HepG2 (cell line): ENCODE measurements around the gene BTBD3. TPM values are rescaled to one million over a fixed set of nuclear protein-coding genes. Genes with fewer than 3 reads are reported as not detected.

Experiments used
- ATAC-seq: fragments of 200-7000 bp; cut with Tn5 transposase; 3 replicates; pipeline ENCODE4 v1.9.1; 2020; ENCODE audit warnings: mild to moderate bottlenecking, moderate library complexity
- BruUV-seq: library from RNA; stranded (reverse); fragments of 400-500 nt; replicated peaks from 2 replicates; lab custom pipeline; 2021; lab: Mats Ljungman, UMichigan
- CTCF ChIA-PET: fragments of 300-600 bp; formaldehyde crosslinking; extraction: SDS; loops from one replicate; lab custom pipeline; 2021; ENCODE audit warnings: low total read pairs, inconsistent platforms, low intra/inter-chr PET ratio; lab: Yijun Ruan, JAX
- POLR2A ChIA-PET: fragments of 350-600 bp; sonication (Branson Sonifier 250); formaldehyde crosslinking; loops from one replicate; lab custom pipeline; 2020; ENCODE audit warnings: antibody characterized with exemption, inconsistent platforms; lab: Yijun Ruan, JAX
- DNase-seq: peaks from one replicate; pipeline ENCODE4 v3.0.0-alpha.2; 2015; ENCODE audit warnings: low spot score
- FAIRE-seq: peaks from 3 replicates; lab custom pipeline; 2011; peaks lifted over from hg19 to GRCh38; lab: Jason Lieb, UNC
- H2AFZ ChIP-seq: one replicate; pipeline ENCODE4 v1.6.1; 2011; ENCODE audit warnings: low read length, inconsistent platforms
- H3K27ac ChIP-seq: fragments of 300-600 bp; 3 replicates; pipeline ENCODE4 v1.8.0; 2011; ENCODE audit warnings: mixed run types, mild to moderate bottlenecking, mixed read lengths, low read length, inconsistent platforms; ENCODE audit not compliant: insufficient read depth; ENCODE audit errors: extremely low read length
- H3K27me3 ChIP-seq, 2 experiments: fragments of 200-600 bp in 1 of 2; 2 replicates in 1 of 2; 3 replicates in 1 of 2; pipeline versions ENCODE4 v1.6.0 to v1.8.0; 2011; ENCODE audit warnings: low read length in 2 of 2, mild to moderate bottlenecking in 2 of 2, moderate library complexity in 2 of 2, inconsistent platforms in 1 of 2; ENCODE audit not compliant: insufficient read depth in 2 of 2, control insufficient read depth in 1 of 2
- H3K36me3 ChIP-seq, 2 experiments: fragments of 200-600 bp in 1 of 2; replicated peaks in 1 of 2; 2 replicates in 1 of 2; 3 replicates in 1 of 2; pipeline versions ENCODE4 v1.5.1 to v1.8.0; 2011; ENCODE audit warnings: low read length in 2 of 2, inconsistent platforms in 1 of 2; ENCODE audit not compliant: insufficient read depth in 2 of 2, control insufficient read depth in 1 of 2
- H3K4me1 ChIP-seq: 2 replicates; pipeline ENCODE4 v1.5.1; 2012; ENCODE audit warnings: low read length, inconsistent platforms; ENCODE audit not compliant: insufficient read depth
- H3K4me2 ChIP-seq: 2 replicates; pipeline ENCODE4 v1.6.0; 2011; ENCODE audit warnings: low read depth, low read length, inconsistent platforms
- H3K4me3 ChIP-seq, 3 experiments: fragments of 200-600 bp in 1 of 3; sonication (generic), shearing (Covaris generic) in 1 of 3; replicated peaks in 1 of 3; 2 replicates each; pipeline ENCODE4 v1.5.1; 2011 to 2016; ENCODE audit warnings: low read length in 3 of 3, inconsistent platforms in 2 of 3, low read depth in 2 of 3, mild to moderate bottlenecking in 2 of 3, control low read depth in 1 of 3, mixed read lengths in 1 of 3; ENCODE audit not compliant: insufficient read depth in 1 of 3
- H3K79me2 ChIP-seq: one replicate; pipeline ENCODE4 v1.6.1; 2011; ENCODE audit warnings: low read length, inconsistent platforms; ENCODE audit not compliant: insufficient read depth
- H3K9ac ChIP-seq: 2 replicates; pipeline ENCODE4 v1.6.0; 2011; ENCODE audit warnings: mild to moderate bottlenecking, low read depth, low read length, inconsistent platforms; ENCODE audit not compliant: insufficient read depth
- H3K9me3 ChIP-seq: 2 replicates; pipeline ENCODE4 v1.5.1; 2012; ENCODE audit warnings: mild to moderate bottlenecking, low read length
- H4K20me1 ChIP-seq: 2 replicates; pipeline ENCODE4 v1.6.0; 2011; ENCODE audit warnings: inconsistent platforms, mild to moderate bottlenecking, low read length, moderate library complexity; ENCODE audit not compliant: insufficient read depth
- KLF16 ChIP-seq, 2 experiments: sonication (generic) in 1 of 2; formaldehyde crosslinking in 1 of 2; IDR thresholded peaks; 2 replicates each; pipeline versions ENCODE4 v1.6.1 to v1.8.0; 2016 to 2023; ENCODE audit warnings: missing genetic modification reagents in 2 of 2, missing compliant biosample characterization in 1 of 2
- RBM39 ChIP-seq: fragments of 200-400 bp; formaldehyde crosslinking; IDR thresholded peaks from one replicate; pipeline ENCODE4 v1.6.1; 2018; ENCODE audit warnings: antibody characterized with exemption, mild to moderate bottlenecking, low read depth, low read length; ENCODE audit not compliant: poor library complexity, severe bottlenecking
- REXO4 ChIP-seq: sonication (generic); formaldehyde crosslinking; IDR thresholded peaks from 2 replicates; pipeline ENCODE4 v1.8.0; 2022; ENCODE audit warnings: missing genetic modification reagents, mild to moderate bottlenecking, borderline replicate concordance
- XBP1 ChIP-seq: sonication (generic); formaldehyde crosslinking; IDR thresholded peaks from 2 replicates; pipeline ENCODE4 v1.5.0; 2020; ENCODE audit warnings: missing genetic modification reagents
- YEATS4 ChIP-seq: sonication (generic); formaldehyde crosslinking; IDR thresholded peaks from 2 replicates; pipeline ENCODE4 v1.4.0; 2020; ENCODE audit warnings: missing genetic modification reagents, borderline replicate concordance
- ZBTB4 ChIP-seq: sonication (generic); formaldehyde crosslinking; IDR thresholded peaks from 2 replicates; pipeline ENCODE4 v1.4.0; 2020; ENCODE audit warnings: missing genetic modification reagents, mild to moderate bottlenecking, borderline replicate concordance
- ZNF180 ChIP-seq: sonication (generic); formaldehyde crosslinking; IDR thresholded peaks from 2 replicates; pipeline ENCODE4 v1.4.0; 2020; ENCODE audit warnings: low read depth, missing genetic modification reagents, borderline replicate concordance
- ZNF331 ChIP-seq: sonication (generic); formaldehyde crosslinking; IDR thresholded peaks from 2 replicates; pipeline ENCODE4 v1.4.0; 2020; ENCODE audit warnings: missing genetic modification reagents
- WGBS: methylation state at CpG from one replicate; pipeline ENCODE4 v1.1.6; 2017; ENCODE audit warnings: low lambda C conversion rate; 5-methylcytosine and 5-hydroxymethylcytosine counted together
- in situ Hi-C: cut with HindIII; loops from 2 replicates; pipeline ENCODE4 v1.10.0; 2017; ENCODE audit warnings: low pct_unique_long_range_greater_than_20kb; ENCODE audit not compliant: extremely low pct_ligation_motif_present
- intact Hi-C: fragments of 100-400 bp; cut with micrococcal nuclease; formaldehyde crosslinking; loops from one replicate; pipeline ENCODE4 v1.10.0; 2022; ENCODE audit not compliant: unreplicated experiment
- polyA plus RNA-seq, 8 experiments: library from polyadenylated mRNA; depleted of rRNA in 3 of 8; stranded (reverse) in 7 of 8; unstranded in 1 of 8; fragments of >200 nt; fragmentation: Illumina TruSeq in 4 of 8; extraction: Trizol in 4 of 8; gene quantifications; 2 replicates each; pipeline versions ENCODE4 v1.2.1 to v1.2.3, GENCODE V29; 2011 to 2016; ENCODE audit warnings: low read depth in 4 of 8, missing spikeins in 1 of 8, mixed read lengths in 1 of 8; ENCODE audit not compliant: insufficient read depth in 1 of 8
- total RNA-seq, 5 experiments: library from RNA; depleted of rRNA; stranded (reverse); fragments of >200 nt; fragmentation: Illumina TruSeq; extraction: Trizol; gene quantifications; 2 replicates each; pipeline ENCODE4 v1.2.3, GENCODE V29; 2016; ENCODE audit warnings: low read depth in 1 of 5
- TF ChIP-seq, protein P1 (sequence below): sonication (generic); formaldehyde crosslinking; IDR thresholded peaks from 2 replicates; pipeline ENCODE4 v1.4.0; 2020; ENCODE audit warnings: missing genetic modification reagents
- TF ChIP-seq, protein P2 (sequence below): sonication (generic); formaldehyde crosslinking; IDR thresholded peaks from 2 replicates; pipeline ENCODE4 v1.5.0; 2020; ENCODE audit warnings: mild to moderate bottlenecking, missing genetic modification reagents

The BTBD3 gene
- total and polyA plus RNA-seq, 2 of the 13 experiments (the other 11 are each of a cell fraction or from before 2014, with no cell fraction given), result 32.2 to 41.8 TPM

DNA sequence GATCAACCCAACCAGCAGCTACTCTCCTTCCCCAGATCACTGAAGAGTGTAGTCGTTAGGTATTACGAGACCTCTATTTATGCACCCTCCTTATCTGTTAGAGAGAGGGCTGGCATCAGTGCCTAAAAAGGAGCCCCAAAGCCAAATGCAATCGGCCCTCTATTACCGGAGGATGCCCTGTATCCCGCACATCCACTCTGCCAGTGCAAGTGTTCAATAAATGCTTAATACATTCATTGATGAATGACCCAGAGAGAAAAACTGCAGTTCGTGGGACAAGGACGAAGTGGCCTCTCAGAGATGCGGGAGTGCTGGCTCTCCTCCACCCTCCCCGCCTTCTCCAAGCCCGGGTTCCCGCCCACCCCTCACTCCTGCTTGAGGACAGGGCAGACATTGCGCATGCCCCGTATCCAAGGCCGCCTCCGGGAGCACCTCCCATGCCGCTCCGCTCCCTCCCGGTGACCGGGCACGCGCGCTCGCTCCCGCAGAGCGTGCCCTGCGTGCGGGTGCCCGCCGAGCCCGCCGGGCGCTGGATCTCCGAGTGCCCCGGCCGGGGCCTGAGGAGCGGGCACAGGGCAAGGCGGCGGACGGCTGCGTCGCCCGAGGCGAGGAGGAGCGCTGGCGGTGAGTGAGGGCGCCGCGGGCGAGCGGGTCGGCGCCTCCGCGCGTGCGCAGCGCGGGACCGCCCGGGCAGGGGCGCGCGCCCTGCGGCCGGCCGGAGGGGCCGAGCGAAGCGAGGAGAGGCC, 27.2 kb upstream of the BTBD3 start:
- FAIRE-seq, result no peak
- ChIA-PET POLR2A (no interaction called here), CTCF (no interaction called here)
- Histone ChIP-seq H3K4me3 (peak overlapping the region; percentile 89 to 93 (median 91)), H2AFZ (peak overlapping the region; percentile 85), H3K4me1 (peaks cover 40% of the 10 kb centered on the region), H3K27me3 (no peaks in the 10 kb centered on the region; a peak in 1 of 5 replicates), H3K9ac (peak overlapping the region; percentile 86), H3K36me3 (no peaks in the 10 kb centered on the region), H4K20me1 (peaks cover 14% of the 10 kb centered on the region), H3K27ac (peak overlapping the region; percentile 81), H3K9me3 (no peaks in the 10 kb centered on the region), H3K79me2 (peaks cover 42% of the 10 kb centered on the region), H3K4me2 (peak overlapping the region; percentile 90)
- intact Hi-C loops (loop anchor here (5.0 kb wide), 2 partner anchors 92 to 213 kb away; no protein-coding TSS in a partner anchor), in situ Hi-C loops (no loop called here)
- ATAC-seq, result peak; percentile 85
- BruUV-seq, result no TSS peak
- WGBS, result 4% methylated on average over 23 of the region's 69 CpGs
- peak; percentile 92 for DNase-seq
- TF ChIP-seq, protein P1, sequence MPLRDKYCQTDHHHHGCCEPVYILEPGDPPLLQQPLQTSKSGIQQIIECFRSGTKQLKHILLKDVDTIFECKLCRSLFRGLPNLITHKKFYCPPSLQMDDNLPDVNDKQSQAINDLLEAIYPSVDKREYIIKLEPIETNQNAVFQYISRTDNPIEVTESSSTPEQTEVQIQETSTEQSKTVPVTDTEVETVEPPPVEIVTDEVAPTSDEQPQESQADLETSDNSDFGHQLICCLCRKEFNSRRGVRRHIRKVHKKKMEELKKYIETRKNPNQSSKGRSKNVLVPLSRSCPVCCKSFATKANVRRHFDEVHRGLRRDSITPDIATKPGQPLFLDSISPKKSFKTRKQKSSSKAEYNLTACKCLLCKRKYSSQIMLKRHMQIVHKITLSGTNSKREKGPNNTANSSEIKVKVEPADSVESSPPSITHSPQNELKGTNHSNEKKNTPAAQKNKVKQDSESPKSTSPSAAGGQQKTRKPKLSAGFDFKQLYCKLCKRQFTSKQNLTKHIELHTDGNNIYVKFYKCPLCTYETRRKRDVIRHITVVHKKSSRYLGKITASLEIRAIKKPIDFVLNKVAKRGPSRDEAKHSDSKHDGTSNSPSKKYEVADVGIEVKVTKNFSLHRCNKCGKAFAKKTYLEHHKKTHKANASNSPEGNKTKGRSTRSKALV (CRISPR knock-in tag), result no peak
- TF ChIP-seq XBP1 (CRISPR knock-in tag) (no peak), ZBTB4 (CRISPR knock-in tag) (no peak), REXO4 (CRISPR knock-in tag) (no peak), YEATS4 (CRISPR knock-in tag) (no peak; the same call in none of the 2 replicates), RBM39 (no peak), ZNF180 (CRISPR knock-in tag) (no peak), ZNF331 (CRISPR knock-in tag) (no peak), KLF16 (CRISPR knock-in tag; IDR thresholded peaks at IDR 0.05) (no peak)
- TF ChIP-seq, protein P2, sequence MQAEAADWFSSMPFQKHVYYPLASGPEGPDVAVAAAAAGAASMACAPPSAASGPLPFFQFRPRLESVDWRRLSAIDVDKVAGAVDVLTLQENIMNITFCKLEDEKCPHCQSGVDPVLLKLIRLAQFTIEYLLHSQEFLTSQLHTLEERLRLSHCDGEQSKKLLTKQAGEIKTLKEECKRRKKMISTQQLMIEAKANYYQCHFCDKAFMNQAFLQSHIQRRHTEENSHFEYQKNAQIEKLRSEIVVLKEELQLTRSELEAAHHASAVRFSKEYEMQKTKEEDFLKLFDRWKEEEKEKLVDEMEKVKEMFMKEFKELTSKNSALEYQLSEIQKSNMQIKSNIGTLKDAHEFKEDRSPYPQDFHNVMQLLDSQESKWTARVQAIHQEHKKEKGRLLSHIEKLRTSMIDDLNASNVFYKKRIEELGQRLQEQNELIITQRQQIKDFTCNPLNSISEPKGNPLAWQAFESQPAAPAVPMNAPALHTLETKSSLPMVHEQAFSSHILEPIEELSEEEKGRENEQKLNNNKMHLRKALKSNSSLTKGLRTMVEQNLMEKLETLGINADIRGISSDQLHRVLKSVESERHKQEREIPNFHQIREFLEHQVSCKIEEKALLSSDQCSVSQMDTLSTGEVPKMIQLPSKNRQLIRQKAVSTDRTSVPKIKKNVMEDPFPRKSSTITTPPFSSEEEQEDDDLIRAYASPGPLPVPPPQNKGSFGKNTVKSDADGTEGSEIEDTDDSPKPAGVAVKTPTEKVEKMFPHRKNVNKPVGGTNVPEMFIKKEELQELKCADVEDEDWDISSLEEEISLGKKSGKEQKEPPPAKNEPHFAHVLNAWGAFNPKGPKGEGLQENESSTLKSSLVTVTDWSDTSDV, result no peak
